Fibroblast of lung (primary cell): Measurements from ENCODE around the gene GSDMA. TPM values are rescaled to one million over a fixed set of nuclear protein-coding genes. Genes with fewer than 3 reads are reported as not detected.
A peak's percentile ranks its signal among the peaks of the same experiment; 100 is the strongest.
"Not testable (repeated sequence)": the region's sequence is repeated elsewhere in the genome, so short reads cannot be mapped to it uniquely, and the experiment has no call there.

Source experiments
- DNase-seq, 2 donors: peaks; one replicate each; pipeline versions ENCODE4 v3.0.0 to v3.0.0-alpha.2; 2010; ENCODE audit warnings: low read depth in 2 of 2
- H2AFZ ChIP-seq: 2 replicates; pipeline ENCODE4 v1.5.1; 2012; ENCODE audit warnings: low read length, control low read depth, inconsistent platforms
- H3K27ac ChIP-seq: 2 replicates; pipeline ENCODE4 v1.5.1; 2011; ENCODE audit warnings: low read length, control low read depth; ENCODE audit not compliant: insufficient read depth
- H3K27me3 ChIP-seq: 2 replicates; pipeline ENCODE4 v1.5.1; 2011; ENCODE audit warnings: mild to moderate bottlenecking, low read length; ENCODE audit not compliant: control insufficient read depth, insufficient read depth
- H3K36me3 ChIP-seq: 2 replicates; pipeline ENCODE4 v1.5.1; 2011; ENCODE audit warnings: low read length; ENCODE audit not compliant: control insufficient read depth, insufficient read depth
- H3K4me1 ChIP-seq: 2 replicates; pipeline ENCODE4 v1.5.1; 2011; ENCODE audit warnings: low read length; ENCODE audit not compliant: control insufficient read depth, insufficient read depth; ENCODE audit errors: extremely low read depth
- H3K4me2 ChIP-seq: 2 replicates; pipeline ENCODE4 v1.5.1; 2011; ENCODE audit warnings: low read length, control low read depth; ENCODE audit not compliant: insufficient read depth; ENCODE audit errors: extremely low read depth
- H3K4me3 ChIP-seq, 4 experiments: fragments of 200-600 bp in 1 of 4; sonication (generic) in 1 of 4; replicated peaks in 1 of 4; 2 replicates each; pipeline ENCODE4 v1.5.1; 2011 to 2016; ENCODE audit warnings: low read length in 4 of 4, low read depth in 3 of 4, mild to moderate bottlenecking in 3 of 4, control low read depth in 2 of 4, inconsistent platforms in 1 of 4, mixed read lengths in 1 of 4; ENCODE audit not compliant: insufficient read depth in 1 of 4; ENCODE audit errors: control extremely low read depth in 1 of 4
- H3K79me2 ChIP-seq: 2 replicates; pipeline ENCODE4 v1.5.1; 2012; ENCODE audit warnings: mild to moderate bottlenecking, low read length, inconsistent platforms; ENCODE audit not compliant: control insufficient read depth, insufficient read depth
- H3K9ac ChIP-seq: 2 replicates; pipeline ENCODE4 v1.5.1; 2011; ENCODE audit warnings: mild to moderate bottlenecking, low read length, control low read depth; ENCODE audit not compliant: insufficient read depth
- H3K9me3 ChIP-seq: 2 replicates; pipeline ENCODE4 v1.5.1; 2012; ENCODE audit warnings: low read depth, low read length; ENCODE audit not compliant: control insufficient read depth, insufficient read depth
- H4K20me1 ChIP-seq: 2 replicates; pipeline ENCODE4 v1.5.1; 2011; ENCODE audit warnings: low read length; ENCODE audit not compliant: control insufficient read depth, insufficient read depth; ENCODE audit errors: extremely low read depth
- EZH2 ChIP-seq: IDR thresholded peaks from 2 replicates; pipeline ENCODE4 v1.5.1; 2012; ENCODE audit warnings: low read length, control low read depth, mild to moderate bottlenecking; ENCODE audit errors: missing control alignments
- polyA plus RNA-seq, 2 donors: library from polyadenylated mRNA; depleted of rRNA in 1 of 2; stranded (reverse) in 1 of 2; unstranded in 1 of 2; fragments of >200 nt; gene quantifications; 2 replicates each; pipeline ENCODE4 v1.2.1, GENCODE V29; 2011 to 2012; ENCODE audit warnings: missing spikeins in 1 of 2
- total RNA-seq: library from RNA; depleted of rRNA; stranded (reverse); fragments of >200 nt; gene quantifications from 2 replicates; pipeline ENCODE4 v1.2.1, GENCODE V29; 2014
- TF ChIP-seq, protein P1 (sequence below), 2 donors: IDR thresholded peaks in 1 of 2; conservative IDR thresholded peaks in 1 of 2; 1 replicate in 1 of 2; 2 replicates in 1 of 2; pipeline ENCODE4 v1.5.1; 2011 to 2012; ENCODE audit warnings: low read length in 2 of 2, control low read depth in 1 of 2, inconsistent platforms in 1 of 2, low read depth in 1 of 2, mild to moderate bottlenecking in 1 of 2

The GSDMA gene
- total and polyA plus RNA-seq, 2 donors (not counting 1 experiment from before 2014, with no cell fraction given), result not detected

DNA sequence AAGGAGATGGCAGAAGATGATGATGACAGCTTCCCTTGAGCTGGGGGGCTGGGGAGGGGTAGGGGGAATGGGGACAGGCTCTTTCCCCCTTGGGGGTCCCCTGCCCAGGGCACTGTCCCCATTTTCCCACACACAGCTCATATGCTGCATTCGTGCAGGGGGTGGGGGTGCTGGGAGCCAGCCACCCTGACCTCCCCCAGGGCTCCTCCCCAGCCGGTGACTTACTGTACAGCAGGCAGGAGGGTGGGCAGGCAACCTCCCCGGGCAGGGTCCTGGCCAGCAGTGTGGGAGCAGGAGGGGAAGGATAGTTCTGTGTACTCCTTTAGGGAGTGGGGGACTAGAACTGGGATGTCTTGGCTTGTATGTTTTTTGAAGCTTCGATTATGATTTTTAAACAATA, 34.7 kb downstream of the GSDMA start:
- Histone ChIP-seq H3K9ac (no peak overlapping the region), H3K79me2 (no peaks in the 10 kb centered on the region), H3K36me3 (peaks cover 18% of the 10 kb centered on the region), H3K4me3 (no peak overlapping the region), H3K27ac (no peak overlapping the region), H4K20me1 (no peaks in the 10 kb centered on the region), H3K4me1 (no peaks in the 10 kb centered on the region), H2AFZ (no peak overlapping the region), H3K4me2 (no peak overlapping the region), H3K9me3 (no peaks in the 10 kb centered on the region), H3K27me3 (no peaks in the 10 kb centered on the region)
- TF ChIP-seq, protein P1, sequence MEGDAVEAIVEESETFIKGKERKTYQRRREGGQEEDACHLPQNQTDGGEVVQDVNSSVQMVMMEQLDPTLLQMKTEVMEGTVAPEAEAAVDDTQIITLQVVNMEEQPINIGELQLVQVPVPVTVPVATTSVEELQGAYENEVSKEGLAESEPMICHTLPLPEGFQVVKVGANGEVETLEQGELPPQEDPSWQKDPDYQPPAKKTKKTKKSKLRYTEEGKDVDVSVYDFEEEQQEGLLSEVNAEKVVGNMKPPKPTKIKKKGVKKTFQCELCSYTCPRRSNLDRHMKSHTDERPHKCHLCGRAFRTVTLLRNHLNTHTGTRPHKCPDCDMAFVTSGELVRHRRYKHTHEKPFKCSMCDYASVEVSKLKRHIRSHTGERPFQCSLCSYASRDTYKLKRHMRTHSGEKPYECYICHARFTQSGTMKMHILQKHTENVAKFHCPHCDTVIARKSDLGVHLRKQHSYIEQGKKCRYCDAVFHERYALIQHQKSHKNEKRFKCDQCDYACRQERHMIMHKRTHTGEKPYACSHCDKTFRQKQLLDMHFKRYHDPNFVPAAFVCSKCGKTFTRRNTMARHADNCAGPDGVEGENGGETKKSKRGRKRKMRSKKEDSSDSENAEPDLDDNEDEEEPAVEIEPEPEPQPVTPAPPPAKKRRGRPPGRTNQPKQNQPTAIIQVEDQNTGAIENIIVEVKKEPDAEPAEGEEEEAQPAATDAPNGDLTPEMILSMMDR (conservative IDR thresholded peaks at IDR 0.05 in 1 of 2, IDR thresholded peaks at IDR 0.05 in 1 of 2; ENCODE audit: low read depth in 1 of 2, low read length in 2 of 2), result no peak
- TF ChIP-seq EZH2, result no peak
- no peak for DNase-seq

DNA sequence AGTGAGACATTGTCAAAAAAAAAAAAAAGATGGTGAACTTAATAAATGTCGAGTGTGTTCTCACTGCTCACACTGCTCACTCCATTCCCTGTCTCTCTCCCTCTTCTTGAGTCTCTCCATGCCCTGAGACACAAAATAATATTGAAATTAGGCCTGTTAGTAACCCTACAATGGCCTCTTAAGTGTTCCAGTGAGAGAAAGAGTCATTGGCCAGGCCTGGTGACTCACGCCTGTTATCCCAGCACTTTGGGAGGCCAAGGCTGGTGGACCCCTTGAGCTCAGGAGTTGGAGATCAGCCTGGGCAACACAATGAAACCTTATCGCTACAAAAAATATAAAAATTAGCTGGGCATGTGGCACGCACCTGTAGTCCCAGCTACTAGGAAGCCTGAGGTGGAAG, 36.3 kb downstream of the GSDMA start:
- peak in 1 of 2 donors; percentile 29 for DNase-seq

DNA sequence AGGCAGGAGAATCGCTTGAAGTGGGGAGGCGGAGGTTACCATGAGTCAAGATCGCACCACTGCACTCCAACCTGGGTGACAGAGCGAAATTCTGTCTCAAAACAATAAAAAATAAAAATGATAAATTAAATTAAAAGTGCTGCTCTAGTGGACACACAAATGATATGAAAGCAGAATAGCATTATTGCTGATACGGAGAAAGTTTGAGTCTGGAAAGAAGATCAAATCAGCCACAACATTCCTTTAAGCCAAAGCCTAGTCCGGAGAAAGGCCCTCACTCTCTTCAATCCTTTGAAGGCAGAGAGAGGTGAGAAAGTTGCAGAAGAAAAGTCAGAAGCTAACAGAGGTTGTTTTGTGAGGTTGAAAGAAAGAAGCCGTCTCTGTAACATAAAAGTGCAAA, 37.4 kb downstream of the GSDMA start:
- TF ChIP-seq, protein P1 (conservative IDR thresholded peaks at IDR 0.05 in 1 of 2, IDR thresholded peaks at IDR 0.05 in 1 of 2; ENCODE audit: low read depth in 1 of 2, low read length in 2 of 2), result no peak
- no peak for TF ChIP-seq EZH2
- H3K27me3 ChIP-seq, result no peaks in the 10 kb centered on the region
- H3K4me3 ChIP-seq, result no peak overlapping the region
- H2AFZ ChIP-seq, result no peak overlapping the region
- no peaks in the 10 kb centered on the region for H3K4me1 ChIP-seq
- H3K36me3 ChIP-seq, result peaks cover 9% of the 10 kb centered on the region
- no peaks in the 10 kb centered on the region for H4K20me1 ChIP-seq
- no peak overlapping the region for H3K4me2 ChIP-seq
- H3K79me2 ChIP-seq, result no peaks in the 10 kb centered on the region
- H3K9ac ChIP-seq, result no peak overlapping the region
- H3K27ac ChIP-seq, result no peak overlapping the region
- DNase-seq, result no peak
- no peaks in the 10 kb centered on the region for H3K9me3 ChIP-seq

More for the DNA sequence above, 36.3 kb downstream of the GSDMA start:
- Histone ChIP-seq H3K36me3 (peaks cover 16% of the 10 kb centered on the region), H4K20me1 (no peaks in the 10 kb centered on the region), H2AFZ (no peak overlapping the region), H3K9ac (no peak overlapping the region), H3K27me3 (no peaks in the 10 kb centered on the region), H3K9me3 (no peaks in the 10 kb centered on the region), H3K4me1 (no peaks in the 10 kb centered on the region), H3K27ac (no peak overlapping the region), H3K4me3 (no peak overlapping the region), H3K79me2 (no peaks in the 10 kb centered on the region), H3K4me2 (no peak overlapping the region)
- TF ChIP-seq, protein P1 (conservative IDR thresholded peaks at IDR 0.05 in 1 of 2, IDR thresholded peaks at IDR 0.05 in 1 of 2; ENCODE audit: low read depth in 1 of 2, low read length in 2 of 2), result no peak
- TF ChIP-seq EZH2, result no peak

DNA sequence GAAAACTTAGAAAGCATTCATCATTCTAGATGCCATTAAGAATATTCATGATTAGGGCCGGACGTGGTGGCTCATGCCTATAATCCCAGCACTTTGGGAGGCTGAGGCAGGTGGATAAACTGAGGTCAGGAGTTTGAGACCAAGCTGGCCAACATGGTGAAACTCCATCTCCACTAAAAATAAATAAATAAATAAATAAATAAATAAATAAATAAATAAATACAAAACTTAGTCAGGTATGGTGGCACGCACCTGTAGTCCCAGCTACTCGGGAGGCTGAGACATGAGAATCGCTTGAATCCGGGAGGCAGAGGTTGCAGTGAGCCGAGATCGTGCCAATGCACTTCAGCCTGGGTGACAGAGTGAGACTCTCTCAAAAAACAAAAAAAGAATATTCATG, 38.5 kb downstream of the GSDMA start:
- not testable (repeated sequence) for H3K27ac ChIP-seq, H3K36me3 ChIP-seq, H4K20me1 ChIP-seq, H3K4me2 ChIP-seq, H3K9me3 ChIP-seq, H2AFZ ChIP-seq, H3K9ac ChIP-seq, H3K4me1 ChIP-seq, DNase-seq, H3K27me3 ChIP-seq, H3K79me2 ChIP-seq, H3K4me3 ChIP-seq
